ENCODE results near the gene GPRIN2.
"Not testable (repeated sequence)": the region's sequence is repeated elsewhere in the genome, so short reads cannot be mapped to it uniquely, and the experiment has no call there.

GPRIN2 gene

GRCh38 chr10:46520941-46521340 is 35.5 kb downstream of the GPRIN2 start:
- DNase-seq (ENCODE audit: low read depth in 2 of 2), result no peak

- DNase-seq (ENCODE audit: low read depth in 2 of 2), result no peak
Measured at GRCh38 chr10:46520381-46520780, 36.1 kb downstream of the GPRIN2 start.

GRCh38 chr10:46518028-46518725 is 38.3 kb downstream of the GPRIN2 start:
- DNase-seq (ENCODE audit: low read depth in 2 of 2), result no peak

GRCh38 chr10:46517541-46517940 is 38.9 kb downstream of the GPRIN2 start:
- DNase-seq (ENCODE audit: low read depth in 2 of 2), result no peak

- DNase-seq (ENCODE audit: low read depth in 2 of 2), result no peak
Measured at GRCh38 chr10:46516660-46517416, 39.6 kb downstream of the GPRIN2 start.

- no peak for DNase-seq (ENCODE audit: low read depth in 2 of 2)
Measured at GRCh38 chr10:46515793-46516192, 40.7 kb downstream of the GPRIN2 start.

- DNase-seq (ENCODE audit: low read depth in 2 of 2), result no peak
Measured at GRCh38 chr10:46515366-46515765, 41.1 kb downstream of the GPRIN2 start.

- no peak for DNase-seq (ENCODE audit: low read depth in 2 of 2)
Measured at GRCh38 chr10:46514899-46515298, 41.6 kb downstream of the GPRIN2 start.

GRCh38 chr10:46514431-46514861 is 42.0 kb downstream of the GPRIN2 start:
- no peak for DNase-seq (ENCODE audit: low read depth in 2 of 2)

GRCh38 chr10:46513333-46513732 is 43.1 kb downstream of the GPRIN2 start:
- not testable (repeated sequence) for DNase-seq (ENCODE audit: low read depth in 2 of 2)

- not testable (repeated sequence) for DNase-seq (ENCODE audit: low read depth in 2 of 2)
Measured at GRCh38 chr10:46512725-46513124, 43.7 kb downstream of the GPRIN2 start.

- DNase-seq (ENCODE audit: low read depth in 2 of 2), result not testable (repeated sequence)
Measured at GRCh38 chr10:46512002-46512401, 44.5 kb downstream of the GPRIN2 start.
